ENCODE results near the gene SIX1.

The SIX1 gene

DNA sequence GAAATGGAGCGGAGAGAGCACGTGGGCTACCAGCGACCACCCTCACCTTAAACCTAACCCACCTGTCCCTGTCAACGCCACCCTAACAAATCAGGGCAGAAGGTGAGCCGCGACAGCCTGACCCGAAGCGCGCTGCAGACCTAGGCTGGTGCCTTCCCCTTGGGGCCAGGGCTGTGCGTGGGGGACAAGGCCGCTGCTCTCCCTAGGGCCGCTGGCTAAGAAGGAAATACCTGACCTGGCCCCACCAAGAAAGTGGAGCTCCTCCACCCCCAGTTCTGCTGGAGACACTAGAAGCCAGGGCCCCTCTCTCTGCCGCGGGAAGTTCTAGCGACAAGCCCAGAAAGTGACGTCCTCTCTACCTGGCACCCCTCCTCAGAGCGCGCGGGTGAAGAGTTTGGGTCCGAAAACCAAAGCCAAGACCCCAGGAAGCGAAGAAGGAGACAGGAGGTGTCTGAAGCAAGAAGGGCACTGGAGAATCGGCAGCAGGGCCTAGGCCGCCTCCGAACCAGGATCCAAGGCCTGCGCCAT is 7.5 kb downstream of the SIX1 start:
- DNase-seq: no peak

DNA sequence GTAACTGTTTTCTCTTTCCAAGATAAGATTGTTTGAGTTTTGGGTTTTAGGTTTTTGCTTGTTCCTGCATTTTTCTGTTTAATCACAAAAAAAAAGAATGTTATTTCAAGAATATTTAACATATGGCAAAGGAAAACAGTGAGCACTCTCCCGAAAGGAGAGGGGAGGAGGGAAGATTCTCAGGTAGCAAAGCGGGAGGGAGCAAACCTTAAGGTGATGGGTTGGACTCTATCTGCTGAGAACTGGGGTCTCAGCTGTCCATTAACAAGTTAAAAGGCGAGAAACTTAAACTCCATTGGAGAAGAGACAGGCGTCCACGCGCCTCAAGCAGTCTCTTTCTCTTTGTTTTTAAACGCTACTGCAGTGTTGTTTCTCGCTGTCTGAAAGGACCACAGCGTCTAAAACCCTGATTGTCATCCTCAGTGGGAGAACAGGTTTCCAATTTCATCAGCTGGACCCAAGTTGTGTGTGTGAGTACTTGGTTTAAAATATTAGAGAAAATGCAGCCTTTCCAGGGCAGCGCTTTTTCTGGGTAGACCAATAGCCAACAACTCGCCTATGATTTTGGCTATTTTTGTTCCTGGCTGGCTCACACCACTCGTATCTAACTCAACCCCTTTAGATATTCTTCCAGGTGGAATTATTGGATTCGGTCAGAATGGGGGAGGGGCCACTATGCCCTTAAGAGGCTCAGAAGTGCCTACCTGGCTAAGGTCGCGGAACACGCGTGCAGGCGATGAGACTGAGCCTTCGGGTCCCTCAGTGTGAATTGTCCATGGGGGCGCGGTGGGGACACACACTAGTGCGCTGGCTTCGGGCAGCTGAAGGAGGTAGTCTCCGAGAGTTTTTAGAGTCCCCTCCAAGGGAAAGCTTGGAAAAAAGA is 8.2 kb downstream of the SIX1 start:
- DNase-seq: no peak

GRCh38 chr14:60639674-60640073 is 9.6 kb downstream of the SIX1 start:
- DNase-seq: no peak

DNA sequence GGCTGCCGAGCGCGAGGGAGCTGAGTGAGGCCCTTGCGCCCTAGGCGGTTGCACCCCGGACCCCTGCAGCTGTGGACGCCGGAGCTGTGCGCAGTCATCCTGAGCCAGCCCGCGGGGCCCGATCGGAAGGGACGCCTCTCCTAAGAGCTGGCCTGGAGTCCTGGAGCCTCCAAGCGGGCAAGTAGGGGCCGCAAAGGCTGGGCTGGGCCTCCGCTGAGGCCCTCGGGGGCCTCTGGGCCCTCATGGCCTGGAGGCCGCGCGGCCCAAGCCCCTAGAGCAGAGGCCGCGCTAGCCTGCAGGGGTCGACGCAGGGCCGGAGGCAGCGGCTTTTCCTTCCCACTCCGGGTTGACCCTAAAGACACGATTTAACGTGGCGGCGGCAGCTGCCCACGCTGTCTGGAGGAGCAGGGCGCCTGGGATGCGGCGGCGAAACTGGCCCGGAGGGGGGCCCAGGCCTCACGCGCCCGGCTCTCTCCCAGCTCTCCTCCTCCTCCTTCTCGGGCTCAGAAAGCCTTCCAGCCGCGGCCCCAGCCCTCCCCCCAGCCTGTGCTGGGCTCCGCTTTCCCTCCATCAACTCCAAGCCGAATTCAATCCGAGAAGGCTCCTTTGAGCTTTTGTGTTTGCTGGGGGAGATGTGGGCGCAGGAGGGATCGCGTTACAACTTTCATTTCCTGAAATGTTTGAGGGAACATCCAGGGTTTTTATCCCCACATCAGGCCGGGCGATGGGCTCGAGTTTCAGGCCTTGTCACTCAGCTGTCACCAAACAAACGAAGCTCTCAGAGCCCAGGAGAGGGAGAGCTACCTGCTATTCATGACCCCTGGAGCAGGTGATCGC is 11.6 kb downstream of the SIX1 start:
- DNase-seq: no peak

- no peak for DNase-seq
Measured at GRCh38 chr14:60636879-60637478, 12.3 kb downstream of the SIX1 start.

GRCh38 chr14:60634153-60634552 is 15.1 kb downstream of the SIX1 start:
- DNase-seq: no peak

DNA sequence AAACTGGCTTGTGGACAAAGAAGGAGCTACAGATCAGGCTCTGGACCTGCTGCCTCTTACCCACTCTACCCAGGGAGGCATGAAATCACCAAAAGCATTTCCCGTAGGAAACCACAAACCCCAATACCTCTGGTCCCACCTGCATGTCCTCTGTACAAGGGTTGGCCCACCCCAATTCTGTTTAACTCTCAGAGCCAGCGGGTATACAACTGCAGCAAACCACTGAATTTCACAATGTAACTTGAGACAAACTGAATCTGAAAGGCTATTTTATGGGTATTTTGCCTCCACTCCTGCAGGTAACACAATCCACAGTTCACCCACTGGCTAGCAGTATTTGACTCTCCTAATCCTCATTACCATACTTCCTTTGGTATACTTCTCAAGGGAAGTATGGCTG is 16.5 kb downstream of the SIX1 start:
- DNase-seq: no peak

GRCh38 chr14:60632257-60632656 is 17.0 kb downstream of the SIX1 start:
- DNase-seq: no peak

GRCh38 chr14:60631842-60632241 is 17.4 kb downstream of the SIX1 start:
- no peak for DNase-seq

- DNase-seq: no peak
Measured at GRCh38 chr14:60630129-60630528, 19.1 kb downstream of the SIX1 start.

- DNase-seq: no peak
Measured at GRCh38 chr14:60628892-60629291, 20.4 kb downstream of the SIX1 start.

DNA sequence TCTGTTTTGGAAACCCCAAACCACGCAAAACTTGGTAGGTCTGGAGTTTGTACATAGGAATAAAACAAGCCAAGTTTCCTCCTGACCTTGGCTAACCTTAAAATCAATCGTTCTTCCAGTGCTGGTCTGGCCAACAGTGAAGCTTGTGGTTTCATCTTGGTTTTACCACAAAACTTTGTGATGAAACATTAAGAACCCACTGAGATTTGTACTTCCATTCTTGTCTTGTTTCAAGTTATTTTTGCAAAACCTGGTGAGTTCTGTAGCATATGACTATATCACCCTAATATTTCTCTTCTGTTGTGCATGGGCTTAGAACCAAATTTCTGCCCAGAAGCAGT is 26.4 kb downstream of the SIX1 start:
- no peak for DNase-seq

GRCh38 chr14:60622210-60622916 is 26.9 kb downstream of the SIX1 start:
- DNase-seq: no peak

GRCh38 chr14:60621386-60621785 is 27.9 kb downstream of the SIX1 start:
- DNase-seq: no peak

DNA sequence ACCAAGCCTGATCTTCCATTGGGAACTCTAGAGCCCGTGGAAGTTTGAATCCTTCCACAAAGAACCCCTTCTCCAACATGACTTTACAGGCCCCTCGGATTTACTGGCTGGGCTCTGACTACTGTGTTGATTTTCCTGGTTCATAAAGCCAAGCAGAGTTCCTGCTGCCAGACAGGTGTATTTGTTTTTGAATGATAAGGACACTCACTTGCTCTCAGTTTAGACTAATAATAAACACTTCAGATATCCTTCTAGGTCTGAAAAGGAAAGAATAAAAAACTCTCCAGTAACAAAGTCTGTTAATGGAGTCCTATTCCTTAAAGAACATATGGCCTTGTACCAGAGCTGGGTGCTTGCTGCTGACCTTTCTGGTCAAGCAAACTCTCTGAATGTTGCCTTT is 31.0 kb downstream of the SIX1 start:
- no peak for DNase-seq

DNA sequence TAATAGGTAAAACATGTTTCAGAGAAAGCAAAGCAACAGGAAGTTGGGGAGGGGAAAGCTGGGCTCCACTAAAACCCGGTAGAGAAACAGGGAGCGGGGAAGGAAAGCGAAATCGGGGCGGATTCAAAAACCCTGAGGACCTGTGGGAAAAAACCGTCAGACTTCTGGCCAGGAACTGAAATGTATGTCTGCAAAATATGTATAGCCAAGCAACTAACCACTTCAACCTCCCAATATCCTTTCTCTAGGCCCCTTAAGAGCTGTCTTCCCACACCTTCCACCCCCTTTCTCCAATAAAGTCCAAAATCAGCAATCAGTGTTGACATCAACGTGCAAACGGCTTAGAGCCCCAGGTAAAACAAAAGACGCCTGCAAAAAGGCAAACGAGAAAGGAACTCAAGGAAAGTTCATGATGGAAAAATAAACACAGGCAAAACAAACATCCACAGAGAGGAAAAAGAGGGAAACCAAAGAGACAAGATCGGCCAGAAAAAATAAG is 32.8 kb downstream of the SIX1 start:
- DNase-seq: no peak

DNA sequence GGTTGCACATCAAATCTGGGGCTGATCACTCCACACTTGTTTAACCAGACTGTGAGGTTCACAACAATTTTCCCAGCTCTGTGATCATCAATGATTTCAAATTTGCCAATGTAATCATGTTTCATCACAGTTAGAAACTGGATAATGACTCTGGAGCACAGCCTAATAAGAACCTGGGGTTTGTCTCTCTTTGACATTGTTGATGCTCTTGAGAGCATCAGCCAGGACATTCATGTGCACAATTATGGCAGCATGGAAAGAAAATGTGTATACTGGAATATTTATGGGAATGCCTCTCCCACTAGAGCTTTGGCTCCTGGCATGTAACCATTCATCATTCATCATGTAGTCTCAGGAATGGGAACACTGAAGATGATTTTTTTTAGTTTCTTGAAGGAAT is 47.0 kb downstream of the SIX1 start:
- DNase-seq: no peak

DNA sequence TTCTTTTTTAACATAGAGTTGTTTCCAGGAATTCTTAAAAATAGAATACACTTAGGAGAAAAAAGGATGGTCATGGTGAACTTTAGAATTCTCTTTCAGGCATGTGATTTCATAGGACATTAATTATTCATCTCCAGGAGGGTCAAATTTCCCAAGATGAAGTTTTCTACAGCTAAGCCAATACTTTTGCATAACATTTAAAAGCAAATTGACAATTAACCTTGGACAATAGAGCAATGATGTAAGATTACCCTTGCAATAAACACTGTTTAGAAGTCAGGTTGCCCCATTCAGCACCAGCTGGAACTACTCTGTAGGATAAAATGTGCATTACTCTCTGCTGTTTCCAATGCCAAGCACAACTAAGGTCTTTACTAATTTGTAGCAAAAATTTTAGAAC is 49.5 kb downstream of the SIX1 start:
- no peak for DNase-seq

DNA sequence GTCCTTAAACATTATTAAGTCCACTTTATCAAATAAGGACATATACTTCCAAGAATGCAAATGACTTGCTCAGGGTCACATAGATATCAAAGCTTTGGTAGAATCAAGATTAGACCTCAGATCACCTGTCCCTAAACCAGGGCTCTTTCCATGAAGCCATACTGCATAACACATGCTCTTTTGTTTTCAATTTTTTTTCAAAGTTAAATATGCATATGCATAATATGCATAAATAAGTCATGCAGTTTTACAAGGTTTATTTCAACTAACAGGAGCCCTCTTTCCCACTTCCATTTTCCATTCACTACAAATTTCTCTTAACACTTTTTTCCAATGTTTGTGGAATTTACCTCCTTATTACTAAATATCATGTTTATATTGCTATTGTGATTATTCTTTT is 53.1 kb downstream of the SIX1 start:
- no peak for DNase-seq

DNA sequence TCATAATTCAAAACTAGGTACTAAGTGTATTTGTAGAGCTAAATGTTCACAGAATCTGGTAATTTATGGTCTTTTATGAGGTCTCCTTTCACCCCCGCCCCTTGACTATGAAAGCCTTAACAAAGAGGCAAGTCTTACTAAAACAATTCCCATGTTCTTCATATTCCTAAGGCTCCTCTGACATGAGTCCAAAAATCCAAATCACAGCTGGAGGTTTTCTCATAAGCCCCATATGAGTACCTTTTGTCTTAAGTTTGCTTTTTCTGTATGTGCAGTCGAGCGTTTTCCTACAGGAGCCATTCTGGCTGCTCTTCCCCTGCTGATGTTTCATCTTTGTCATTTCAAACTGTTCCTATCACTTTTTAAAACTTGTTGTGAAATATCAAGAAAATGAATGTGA is 55.2 kb downstream of the SIX1 start:
- DNase-seq: no peak

Measured in bone marrow (tissue), 2 donors.